Measurements from ENCODE around the gene OR2C3.
"Not testable (repeated sequence)": the region's sequence is repeated elsewhere in the genome, so short reads cannot be mapped to it uniquely, and the experiment has no call there.

The OR2C3 gene

DNA sequence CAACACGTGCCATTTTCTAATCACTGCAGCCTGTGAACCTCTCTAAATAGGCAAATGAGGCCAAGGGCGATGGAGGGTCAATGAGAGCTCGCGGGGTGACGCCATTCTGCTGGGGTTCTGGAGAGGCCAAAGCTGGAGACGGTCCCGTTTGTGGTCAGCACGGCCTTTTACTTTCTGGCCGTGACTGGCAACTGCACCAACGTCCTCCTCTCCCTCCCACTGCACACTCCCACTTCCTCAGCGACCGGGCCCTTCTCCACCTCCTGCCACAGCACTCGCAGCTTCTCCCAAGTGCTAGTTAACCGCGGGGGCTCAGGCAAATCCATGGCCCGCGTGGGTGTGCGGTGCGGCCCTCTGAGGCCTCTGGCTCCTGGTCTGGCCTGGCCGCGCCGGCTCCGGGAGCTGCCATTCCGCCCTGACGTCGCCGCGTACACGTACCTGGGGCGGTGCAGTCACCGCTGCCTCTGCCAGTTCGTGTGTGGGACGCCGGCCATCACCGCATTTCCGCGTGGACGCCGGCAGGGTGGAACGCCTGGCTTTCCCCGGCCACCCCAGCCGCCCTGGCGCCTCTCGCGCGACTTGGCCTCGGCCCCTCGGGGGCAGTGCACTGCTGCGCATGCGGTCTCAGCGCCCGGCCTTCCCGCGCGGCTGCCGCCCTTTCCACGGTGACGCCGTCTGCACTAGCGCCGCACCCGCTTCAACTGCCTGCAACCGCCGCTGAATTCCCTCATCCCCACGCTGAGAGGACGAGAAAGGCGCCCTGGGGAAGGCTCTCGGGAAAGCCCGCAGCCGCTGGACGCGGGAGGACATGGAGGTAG, 18.2 kb downstream of the OR2C3 start:
- DNase-seq: peak in 1 of 2 donors; percentile 32

DNA sequence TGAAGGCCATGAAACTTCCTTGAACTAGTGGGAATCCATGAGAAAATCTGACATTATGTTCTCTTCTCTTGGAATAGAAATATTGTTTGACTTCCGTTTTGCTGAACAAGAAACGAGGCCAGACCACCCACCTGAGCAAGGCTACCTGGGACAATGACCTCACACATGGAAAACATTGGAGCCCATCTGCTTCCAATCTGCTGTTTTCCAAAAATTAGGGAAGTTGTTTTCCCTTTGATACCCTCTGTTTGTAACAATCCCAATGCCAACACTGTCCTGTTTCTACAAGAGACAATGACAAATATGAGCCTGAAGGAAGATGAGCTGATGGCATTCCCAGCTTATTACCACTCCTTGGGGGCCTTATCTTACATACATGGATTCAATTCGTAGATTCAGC, 29.4 kb downstream of the OR2C3 start:
- no peak for DNase-seq

DNA sequence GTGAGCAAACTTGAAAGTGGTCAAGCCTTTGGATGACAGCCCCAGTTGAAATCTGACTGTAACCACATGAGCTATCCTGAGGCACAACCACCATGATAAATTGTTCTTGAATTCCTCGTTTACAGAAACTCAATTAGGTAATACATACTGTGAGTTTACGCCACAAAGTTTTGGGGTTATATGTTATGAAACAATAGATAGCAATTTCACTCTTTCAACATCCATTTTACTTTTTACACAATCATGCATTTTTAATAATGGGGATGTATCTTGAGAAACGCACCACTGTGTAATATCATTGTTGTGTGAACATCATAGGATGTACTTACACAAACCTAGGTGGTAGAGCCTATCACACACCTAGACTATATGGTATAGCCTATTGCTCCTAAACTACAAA, 35.4 kb downstream of the OR2C3 start:
- peak in 1 of 2 donors; percentile 1 for DNase-seq

DNA sequence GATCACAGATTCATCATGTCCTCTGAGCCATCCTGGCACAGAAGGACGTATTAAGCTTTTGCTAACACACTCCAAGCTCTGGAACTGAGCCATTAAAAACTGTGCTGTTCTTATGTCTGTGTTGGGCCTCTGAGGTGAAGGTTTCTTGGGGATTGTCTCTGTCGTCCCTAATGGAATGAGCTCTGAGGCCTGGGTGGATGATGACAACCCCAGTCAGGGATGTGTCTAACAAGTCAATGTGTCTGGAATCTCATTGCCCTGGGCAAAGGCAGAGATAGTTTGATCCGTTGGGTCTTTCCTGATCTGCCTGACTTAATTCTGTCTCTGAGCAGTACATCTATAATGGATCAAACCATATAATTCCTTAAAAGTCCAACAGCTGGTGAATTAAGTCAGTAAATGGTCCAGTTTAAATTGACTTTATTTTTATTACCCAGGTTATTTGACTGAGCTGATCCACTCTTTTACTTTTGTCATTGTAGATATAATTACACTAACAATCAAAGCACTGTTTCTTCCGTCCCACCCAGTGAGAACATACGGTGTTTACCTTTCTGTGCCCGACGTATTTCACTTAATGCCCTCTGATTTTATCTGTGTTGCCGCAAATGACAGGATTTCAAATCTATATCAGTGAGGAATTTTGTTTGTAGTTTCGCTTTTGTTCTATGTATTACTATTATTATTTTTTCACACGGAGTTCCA, 39.5 kb downstream of the OR2C3 start:
- no peak for DNase-seq

DNA sequence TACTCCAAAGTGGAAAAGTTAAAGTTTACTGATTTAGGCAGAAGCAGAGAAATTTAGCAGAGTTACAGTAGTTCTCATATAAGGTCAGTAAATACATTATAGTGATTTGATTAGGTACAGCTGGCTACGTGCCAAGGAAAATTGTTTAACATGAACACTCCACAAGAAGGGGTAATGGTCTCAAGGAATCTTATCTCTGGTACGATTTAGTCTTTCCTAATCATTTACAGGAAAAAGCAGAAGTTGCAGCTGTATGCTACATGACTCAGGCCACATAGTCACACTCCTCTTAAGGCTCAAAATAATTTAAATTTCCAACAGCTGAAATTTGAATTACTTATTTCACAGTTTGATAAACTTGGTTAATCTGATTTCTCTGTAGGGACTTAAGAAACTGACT, 41.5 kb downstream of the OR2C3 start:
- no peak for DNase-seq

DNA sequence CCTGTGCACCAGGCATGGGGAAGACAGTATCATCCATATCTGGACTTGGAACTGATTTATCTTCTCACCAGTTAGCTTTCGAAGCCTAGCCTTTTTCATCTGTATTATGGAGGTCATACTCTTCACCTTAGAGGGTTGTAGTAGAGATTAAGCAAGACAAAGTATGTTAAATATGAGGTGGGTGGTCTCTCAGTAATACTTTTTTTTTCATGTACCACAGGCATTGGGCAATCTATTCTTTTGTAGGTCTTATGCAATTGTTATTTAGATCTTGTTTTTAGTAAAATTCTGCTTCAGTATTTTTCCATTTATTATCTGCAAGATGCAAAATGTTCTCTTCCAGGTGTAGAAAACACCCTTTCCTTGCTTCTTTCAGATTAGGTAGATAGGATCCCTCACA, 43.1 kb downstream of the OR2C3 start:
- DNase-seq: no peak

DNA sequence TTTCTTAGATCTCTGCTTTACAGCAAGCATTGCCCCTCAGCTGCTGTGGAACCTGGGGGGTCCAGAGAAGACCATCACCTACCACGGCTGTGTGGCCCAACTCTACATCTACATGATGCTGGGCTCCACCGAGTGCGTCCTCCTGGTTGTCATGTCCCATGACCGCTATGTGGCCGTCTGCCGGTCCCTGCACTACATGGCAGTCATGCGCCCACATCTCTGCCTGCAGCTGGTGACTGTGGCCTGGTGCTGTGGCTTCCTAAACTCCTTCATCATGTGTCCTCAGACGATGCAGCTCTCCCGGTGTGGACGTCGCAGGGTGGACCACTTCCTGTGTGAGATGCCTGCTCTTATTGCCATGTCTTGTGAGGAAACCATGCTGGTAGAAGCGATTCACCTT, 44.9 kb downstream of the OR2C3 start:
- no peak for DNase-seq

DNA sequence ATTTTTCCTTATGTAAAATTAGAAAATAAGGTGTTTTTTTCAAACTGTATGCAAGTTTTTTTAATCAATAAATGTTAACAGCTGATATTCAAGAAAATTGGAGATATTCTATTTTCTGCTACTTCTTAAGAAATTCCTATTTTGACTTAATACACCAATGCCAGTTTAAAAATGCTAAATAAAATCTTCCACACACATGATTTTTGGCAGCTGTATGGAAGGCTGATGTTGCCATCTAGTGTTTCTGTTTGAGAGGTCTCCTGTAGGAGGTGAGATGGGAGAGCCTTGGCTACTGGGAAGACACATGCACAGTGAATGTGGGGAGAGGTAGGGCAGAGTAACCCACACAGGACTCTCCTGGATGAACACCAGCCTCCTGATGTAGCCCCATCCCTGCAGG, 49.2 kb downstream of the OR2C3 start:
- DNase-seq: peak; percentile 46 to 64

DNA sequence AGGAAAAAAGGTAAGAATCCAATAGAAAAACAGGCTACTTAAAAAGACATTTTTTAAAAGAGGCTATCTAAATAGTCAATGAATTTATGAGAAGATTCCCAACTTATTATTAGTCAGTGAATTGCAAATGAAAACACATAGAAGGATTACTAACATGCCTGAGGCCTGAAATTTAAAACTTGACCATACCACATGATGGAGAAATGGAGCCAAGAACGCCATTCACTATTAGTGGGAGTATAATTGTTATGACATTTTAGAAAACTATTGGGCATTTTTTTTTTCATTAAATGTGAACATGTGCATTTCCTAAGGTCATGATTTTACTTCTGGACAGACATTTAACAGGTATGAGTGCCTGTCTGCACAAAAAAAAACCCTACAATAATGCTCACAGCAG, 53.5 kb downstream of the OR2C3 start:
- DNase-seq: no peak

DNA sequence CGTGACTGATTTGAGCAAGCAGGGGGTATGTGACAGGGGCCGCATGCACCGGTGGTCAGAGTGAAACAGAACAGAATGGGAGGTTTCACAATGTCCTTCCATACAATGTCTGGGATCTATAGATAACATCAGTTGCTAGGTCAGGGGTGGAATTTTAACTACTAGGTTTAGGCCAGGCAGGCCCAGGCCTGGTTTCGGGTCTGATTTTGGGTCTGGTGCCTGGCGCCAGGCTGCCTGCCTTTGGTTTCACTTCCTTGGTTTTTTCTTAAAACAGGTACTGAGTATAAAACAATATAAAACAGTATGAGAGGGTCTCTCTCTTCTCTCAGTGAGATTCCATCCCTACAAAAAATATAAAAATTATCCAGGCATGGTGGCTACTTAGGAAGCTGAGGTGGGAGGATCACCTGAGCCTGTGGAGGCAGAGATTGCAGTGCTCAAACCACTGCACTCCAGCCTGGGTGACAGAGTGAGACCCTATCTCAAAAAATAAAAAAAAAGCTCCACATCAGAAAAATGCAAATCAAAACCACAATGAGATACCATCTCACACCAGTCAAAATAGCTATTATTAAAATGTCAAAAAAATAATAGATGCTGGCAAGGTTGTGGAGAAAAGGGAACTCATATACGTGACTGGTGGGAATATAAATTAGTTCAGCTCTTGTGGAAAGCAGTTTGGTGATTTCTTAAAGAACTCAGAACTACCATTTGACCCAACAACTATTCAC, 59.7 kb downstream of the OR2C3 start:
- DNase-seq: not testable (repeated sequence)

DNA sequence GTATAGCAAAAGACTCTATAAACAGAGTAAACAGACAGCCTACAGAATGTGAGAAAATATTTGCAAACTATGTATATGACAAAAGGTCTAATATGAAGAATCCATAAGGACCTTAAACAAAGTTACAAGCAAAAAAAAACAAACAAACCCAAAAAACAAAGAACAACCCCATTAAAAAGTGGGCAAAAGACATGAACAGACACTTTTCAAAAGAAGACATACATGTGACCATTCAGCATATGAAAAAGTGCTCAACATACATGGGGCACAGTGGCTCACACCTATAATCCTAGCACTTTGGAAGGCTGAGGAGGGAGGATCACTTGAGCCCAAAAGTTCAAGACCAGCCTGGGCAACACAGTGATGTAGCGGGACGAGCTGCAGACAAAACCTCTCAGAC, 60.4 kb downstream of the OR2C3 start:
- no peak for DNase-seq

Measured in CD4-positive, alpha-beta T cell treated with Interleukin-1 beta for 1 hour (primary cell).